Liver (tissue), 3 donors: ENCODE measurements around the gene RNF222.

Experiments
- RAD21 ChIP-seq, 2 donors: IDR thresholded peaks; 2 replicates each; pipeline ENCODE4 v1.6.1; 2016; ENCODE audit warnings: antibody characterized with exemption in 2 of 2, mild to moderate bottlenecking in 2 of 2
- TAF1 ChIP-seq: conservative IDR thresholded peaks from 2 replicates; pipeline ENCODE4 v1.6.1; 2016; ENCODE audit warnings: antibody characterized with exemption, mild to moderate bottlenecking
- YY1 ChIP-seq: IDR thresholded peaks from 2 replicates; pipeline ENCODE4 v1.6.1; 2016; ENCODE audit warnings: antibody characterized with exemption, mild to moderate bottlenecking
- TF ChIP-seq, protein P1 (sequence below): fragments of 150-350 bp; IDR thresholded peaks from 2 replicates; pipeline ENCODE4 v1.5.1; 2017; ENCODE audit warnings: improper control_type of control experiment, low read depth, low read length; ENCODE audit not compliant: missing input control
- TF ChIP-seq, protein P2 (sequence below): IDR thresholded peaks from 2 replicates; pipeline ENCODE4 v1.6.1; 2016; ENCODE audit warnings: antibody characterized with exemption
- TF ChIP-seq, protein P3 (sequence below): IDR thresholded peaks from 2 replicates; pipeline ENCODE4 v1.6.1; 2016; ENCODE audit warnings: antibody characterized with exemption
- donor health status: healthy.
- donor health status: healthy.

DNA sequence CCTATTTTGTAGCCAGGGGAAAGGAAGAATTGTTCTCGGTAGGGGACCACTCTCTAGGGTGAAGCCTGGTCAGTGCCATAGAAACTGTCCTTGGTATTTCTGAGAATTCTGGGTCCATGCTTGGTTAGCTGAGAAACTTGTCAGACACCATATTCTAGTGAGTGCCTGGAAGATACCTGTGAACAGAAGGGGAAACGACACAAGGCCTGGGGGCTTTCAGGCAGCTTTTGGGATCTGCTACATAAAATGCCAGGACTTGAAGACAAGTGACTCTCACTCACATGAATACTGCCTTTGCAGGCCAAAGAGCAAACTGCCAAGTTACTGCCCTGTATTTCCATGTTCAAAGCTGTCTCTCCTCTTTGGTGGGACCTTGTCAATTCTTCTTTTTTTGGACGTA is 39.7 kb downstream of the RNF222 start:
- TF ChIP-seq, protein P1, sequence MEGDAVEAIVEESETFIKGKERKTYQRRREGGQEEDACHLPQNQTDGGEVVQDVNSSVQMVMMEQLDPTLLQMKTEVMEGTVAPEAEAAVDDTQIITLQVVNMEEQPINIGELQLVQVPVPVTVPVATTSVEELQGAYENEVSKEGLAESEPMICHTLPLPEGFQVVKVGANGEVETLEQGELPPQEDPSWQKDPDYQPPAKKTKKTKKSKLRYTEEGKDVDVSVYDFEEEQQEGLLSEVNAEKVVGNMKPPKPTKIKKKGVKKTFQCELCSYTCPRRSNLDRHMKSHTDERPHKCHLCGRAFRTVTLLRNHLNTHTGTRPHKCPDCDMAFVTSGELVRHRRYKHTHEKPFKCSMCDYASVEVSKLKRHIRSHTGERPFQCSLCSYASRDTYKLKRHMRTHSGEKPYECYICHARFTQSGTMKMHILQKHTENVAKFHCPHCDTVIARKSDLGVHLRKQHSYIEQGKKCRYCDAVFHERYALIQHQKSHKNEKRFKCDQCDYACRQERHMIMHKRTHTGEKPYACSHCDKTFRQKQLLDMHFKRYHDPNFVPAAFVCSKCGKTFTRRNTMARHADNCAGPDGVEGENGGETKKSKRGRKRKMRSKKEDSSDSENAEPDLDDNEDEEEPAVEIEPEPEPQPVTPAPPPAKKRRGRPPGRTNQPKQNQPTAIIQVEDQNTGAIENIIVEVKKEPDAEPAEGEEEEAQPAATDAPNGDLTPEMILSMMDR, result no peak
- TF ChIP-seq RAD21 (IDR thresholded peaks at IDR 0.05) (no peak), TAF1 (no peak), YY1 (no peak)
- TF ChIP-seq, protein P2, sequence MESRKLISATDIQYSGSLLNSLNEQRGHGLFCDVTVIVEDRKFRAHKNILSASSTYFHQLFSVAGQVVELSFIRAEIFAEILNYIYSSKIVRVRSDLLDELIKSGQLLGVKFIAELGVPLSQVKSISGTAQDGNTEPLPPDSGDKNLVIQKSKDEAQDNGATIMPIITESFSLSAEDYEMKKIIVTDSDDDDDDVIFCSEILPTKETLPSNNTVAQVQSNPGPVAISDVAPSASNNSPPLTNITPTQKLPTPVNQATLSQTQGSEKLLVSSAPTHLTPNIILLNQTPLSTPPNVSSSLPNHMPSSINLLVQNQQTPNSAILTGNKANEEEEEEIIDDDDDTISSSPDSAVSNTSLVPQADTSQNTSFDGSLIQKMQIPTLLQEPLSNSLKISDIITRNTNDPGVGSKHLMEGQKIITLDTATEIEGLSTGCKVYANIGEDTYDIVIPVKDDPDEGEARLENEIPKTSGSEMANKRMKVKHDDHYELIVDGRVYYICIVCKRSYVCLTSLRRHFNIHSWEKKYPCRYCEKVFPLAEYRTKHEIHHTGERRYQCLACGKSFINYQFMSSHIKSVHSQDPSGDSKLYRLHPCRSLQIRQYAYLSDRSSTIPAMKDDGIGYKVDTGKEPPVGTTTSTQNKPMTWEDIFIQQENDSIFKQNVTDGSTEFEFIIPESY, result no peak
- TF ChIP-seq, protein P3, sequence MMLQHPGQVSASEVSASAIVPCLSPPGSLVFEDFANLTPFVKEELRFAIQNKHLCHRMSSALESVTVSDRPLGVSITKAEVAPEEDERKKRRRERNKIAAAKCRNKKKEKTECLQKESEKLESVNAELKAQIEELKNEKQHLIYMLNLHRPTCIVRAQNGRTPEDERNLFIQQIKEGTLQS, result no peak
